ENCODE measurements around the gene C16orf92.

- TF ChIP-seq CTCF (IDR thresholded peaks at IDR 0.05) (no peak), ZFX (IDR thresholded peaks at IDR 0.05; ENCODE audit: borderline replicate concordance) (no peak)
These were observed 44.6 kb downstream of the C16orf92 start for GRCh38 chr16:30067584-30067916.
